Activated T-cell treated with anti-CD3 and anti-CD28 coated beads for 4 hours (primary cell): ENCODE measurements around the gene VAV2.
"Not testable (repeated sequence)": the region's sequence is repeated elsewhere in the genome, so short reads cannot be mapped to it uniquely, and the experiment has no call there.

ENCODE experiments used
- DNase-seq: peaks from one replicate; pipeline ENCODE4 v3.0.0-alpha.2; 2020

Gene VAV2

GRCh38 chr9:133913571-133914369 is 78.4 kb downstream of the VAV2 start:
- no peak for DNase-seq

- DNase-seq, result no peak
Observed at GRCh38 chr9:133910855-133911514, 81.1 kb downstream of the VAV2 start.

GRCh38 chr9:133906932-133907910 is 84.9 kb downstream of the VAV2 start:
- no peak for DNase-seq

GRCh38 chr9:133906218-133906617 is 85.9 kb downstream of the VAV2 start:
- no peak for DNase-seq

- DNase-seq, result no peak
Observed at GRCh38 chr9:133905493-133905892, 86.6 kb downstream of the VAV2 start.

- no peak for DNase-seq
Observed at GRCh38 chr9:133904346-133905090, 87.6 kb downstream of the VAV2 start.

- DNase-seq, result no peak
Observed at GRCh38 chr9:133901184-133901835, 90.8 kb downstream of the VAV2 start.

GRCh38 chr9:133897675-133898074 is 94.4 kb downstream of the VAV2 start:
- no peak for DNase-seq

- not testable (repeated sequence) for DNase-seq
Observed at GRCh38 chr9:133896007-133896406, 96.1 kb downstream of the VAV2 start.

GRCh38 chr9:133895335-133895734 is 96.8 kb downstream of the VAV2 start:
- DNase-seq, result no peak

GRCh38 chr9:133894377-133895321 is 97.5 kb downstream of the VAV2 start:
- DNase-seq, result no peak

GRCh38 chr9:133893191-133893994 is 98.7 kb downstream of the VAV2 start:
- DNase-seq, result no peak

GRCh38 chr9:133892193-133892920 is 99.8 kb downstream of the VAV2 start:
- DNase-seq, result no peak

- DNase-seq, result no peak
Observed at GRCh38 chr9:133891741-133892140, 100.4 kb downstream of the VAV2 start.

- no peak for DNase-seq
Observed at GRCh38 chr9:133890583-133890982, 101.5 kb downstream of the VAV2 start.

- no peak for DNase-seq
Observed at GRCh38 chr9:133889584-133890301, 102.4 kb downstream of the VAV2 start.

- no peak for DNase-seq
Observed at GRCh38 chr9:133888809-133889491, 103.2 kb downstream of the VAV2 start.
